DND-41 (cell line): Measurements from ENCODE around the gene SPINK2.

Experiments
- CTCF ChIP-seq: IDR thresholded peaks from 2 replicates; pipeline ENCODE4 v1.5.1; 2012; ENCODE audit warnings: borderline replicate concordance, low read length, moderate library complexity, mild to moderate bottlenecking; ENCODE audit not compliant: poor library complexity, severe bottlenecking; ENCODE audit errors: extremely low read depth
- EZH2 ChIP-seq: IDR thresholded peaks from 3 replicates; pipeline ENCODE4 v1.6.1; 2012; ENCODE audit warnings: borderline replicate concordance, low read depth, mild to moderate bottlenecking, moderate library complexity, low read length, inconsistent platforms; ENCODE audit not compliant: severe bottlenecking

GRCh38 chr4:56782019-56782418 is 39.5 kb downstream of the SPINK2 start:
- TF ChIP-seq CTCF: no peak
- no peak for TF ChIP-seq EZH2
